Measurements from ENCODE around the gene CIAO2B.
"Not testable (repeated sequence)": the region's sequence is repeated elsewhere in the genome, so short reads cannot be mapped to it uniquely, and the experiment has no call there.

CIAO2B gene

DNA sequence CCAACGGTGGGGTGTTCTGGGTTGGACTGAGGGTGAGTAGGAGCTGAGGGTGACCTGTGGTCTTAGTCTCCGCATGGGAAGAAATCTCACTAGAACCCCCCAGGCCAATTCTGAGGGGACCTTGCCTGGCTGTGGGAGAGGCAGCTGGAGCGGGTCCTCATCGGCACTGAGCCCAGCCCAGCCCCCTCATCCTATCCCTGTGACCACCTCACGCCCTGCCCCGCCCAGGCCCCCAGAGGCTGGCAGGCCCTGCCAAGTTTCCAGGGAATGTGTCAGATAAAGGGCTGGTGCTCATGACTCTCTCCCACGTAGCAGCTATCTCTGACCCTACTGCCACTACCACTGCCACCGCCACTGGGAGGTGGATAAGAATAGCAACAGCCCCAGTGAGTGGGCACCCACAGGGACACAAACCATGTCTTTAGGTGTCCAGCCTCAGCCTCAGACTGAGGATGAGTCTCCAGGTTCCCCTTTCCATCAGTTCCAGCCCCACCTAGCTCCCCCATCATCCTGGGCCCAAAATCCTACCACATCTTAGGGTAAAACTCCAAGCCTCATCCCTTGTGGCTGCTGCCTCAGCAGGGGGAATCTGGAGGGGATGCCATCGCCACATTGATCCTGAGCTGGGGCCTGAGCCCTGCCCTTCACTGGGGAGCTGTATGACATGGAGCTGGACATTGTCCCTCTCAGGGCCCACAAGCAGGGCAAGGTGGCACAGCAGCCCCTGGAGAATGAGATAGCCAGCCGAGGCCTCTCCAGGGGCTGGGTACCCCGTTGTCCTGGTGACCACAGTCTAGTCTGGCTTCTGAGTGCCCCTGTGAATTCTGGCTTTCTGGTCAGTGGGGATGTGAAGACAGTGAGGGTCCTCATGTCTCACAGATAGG, 30.4 kb downstream of the CIAO2B start:
- DNase-seq (ENCODE audit: low spot score) = no peak

DNA sequence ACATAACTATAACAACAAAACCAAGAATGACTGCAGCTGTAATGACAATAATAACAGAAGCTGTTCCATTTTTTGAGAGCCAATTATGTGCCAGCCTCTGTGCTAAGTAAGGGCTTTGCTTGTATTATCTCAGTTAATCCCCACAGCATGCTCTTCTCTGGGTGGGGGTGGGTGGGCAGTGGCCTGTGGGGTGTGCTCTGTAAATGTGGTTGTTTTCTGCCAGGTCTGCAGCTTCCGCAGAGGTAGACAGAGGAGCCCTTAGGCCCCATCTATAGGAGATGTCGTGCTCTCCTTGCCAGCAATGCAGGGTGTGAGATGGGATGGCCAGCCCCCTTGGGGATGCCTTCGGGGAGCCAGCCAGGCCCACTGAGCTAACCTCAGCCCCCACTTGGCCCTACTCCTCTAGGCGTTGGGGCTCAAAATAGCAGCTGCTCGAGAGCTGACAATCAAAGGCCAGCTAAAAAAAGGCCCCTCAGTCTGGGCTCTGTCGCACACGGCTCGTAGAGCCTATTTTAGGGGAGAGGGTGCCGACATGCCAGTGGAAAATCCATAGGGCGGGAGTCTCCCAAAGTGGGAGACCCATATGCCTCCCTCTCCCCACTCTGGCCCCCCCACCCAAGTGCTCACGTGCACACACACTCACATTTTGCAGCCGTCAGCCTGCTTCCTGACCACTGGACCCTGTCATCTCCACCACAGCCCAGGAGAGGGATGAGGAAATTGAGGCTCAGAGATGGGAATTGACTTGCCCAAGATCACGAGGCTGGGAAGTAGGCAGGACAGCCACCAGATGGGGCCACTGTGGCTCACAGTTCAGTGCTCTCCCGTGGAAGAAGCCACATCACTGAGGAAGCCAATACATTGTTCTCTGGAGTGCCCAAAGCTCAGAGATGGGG, 31.3 kb downstream of the CIAO2B start:
- no peak for DNase-seq (ENCODE audit: low spot score)

GRCh38 chr16:66901626-66902025, 32.6 kb downstream of the CIAO2B start:
- no peak for DNase-seq (ENCODE audit: low spot score)

DNA sequence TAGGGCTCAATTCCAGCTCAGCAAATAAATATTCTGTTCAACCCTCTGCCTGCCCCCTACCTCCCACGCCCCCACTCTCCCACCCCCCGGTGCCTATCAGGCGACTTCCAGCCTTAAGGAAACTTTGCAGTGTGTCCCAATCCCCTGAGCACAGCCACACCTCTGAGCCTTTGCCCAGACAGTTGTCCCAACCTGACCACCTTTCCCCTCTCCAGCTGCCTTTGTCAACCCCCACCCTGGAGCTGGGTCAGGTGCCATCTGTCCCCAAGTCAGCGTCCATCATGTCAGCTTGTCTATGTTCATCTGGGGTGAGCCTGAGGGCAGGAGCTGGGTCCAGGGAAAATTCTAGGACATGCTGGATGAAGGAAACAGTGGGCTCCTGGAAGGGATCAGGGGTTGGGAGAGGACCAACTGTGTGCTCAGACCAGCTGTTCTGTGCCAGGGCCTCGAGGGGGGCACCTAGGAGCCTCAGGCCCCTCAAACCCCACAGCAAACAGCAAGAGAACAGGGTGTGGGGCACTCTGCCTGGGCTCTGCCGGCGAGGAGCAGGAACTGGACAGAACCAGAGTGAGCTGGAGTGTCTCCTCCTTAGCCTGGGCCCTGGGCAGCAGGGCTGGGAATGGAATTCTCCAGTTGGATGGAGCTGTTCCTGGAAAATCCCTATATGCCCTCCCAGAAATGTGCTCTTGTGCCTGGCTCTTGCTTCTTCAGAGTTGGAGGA, 33.3 kb downstream of the CIAO2B start:
- DNase-seq (ENCODE audit: low spot score) = no peak

- no peak for DNase-seq (ENCODE audit: low spot score)
These were observed 34.1 kb downstream of the CIAO2B start for GRCh38 chr16:66899945-66900710.

DNA sequence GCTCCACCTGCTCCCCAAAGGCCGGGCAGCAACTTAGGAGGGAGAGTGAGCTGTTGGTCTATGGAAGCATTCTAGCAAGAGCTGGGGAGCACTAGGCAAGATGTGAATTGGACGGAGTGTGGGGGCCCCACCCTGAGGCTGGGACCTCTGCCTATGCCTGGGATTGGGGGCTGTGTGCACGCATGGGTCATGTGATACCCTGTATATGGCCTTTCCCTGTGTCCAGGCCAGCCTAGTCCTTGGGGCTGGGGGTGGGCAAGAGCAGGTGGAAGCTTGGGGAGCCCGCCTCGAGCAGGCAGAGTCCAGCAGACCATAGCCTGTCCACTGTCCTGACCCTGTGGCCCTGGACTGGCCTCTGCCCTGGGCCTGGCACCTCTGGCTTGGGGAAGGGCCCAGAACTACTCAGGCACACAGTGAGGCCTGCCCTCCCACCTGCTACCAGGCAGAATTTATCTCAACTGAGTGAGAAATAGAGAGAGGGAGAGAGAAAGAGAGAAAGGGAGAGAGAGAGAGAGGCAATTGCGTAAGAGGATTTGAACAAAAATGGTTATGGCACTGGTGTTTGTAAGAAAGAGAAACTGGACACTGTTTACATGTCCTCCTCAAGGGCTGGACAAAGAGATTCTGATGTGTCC, 34.8 kb downstream of the CIAO2B start:
- DNase-seq (ENCODE audit: low spot score) = no peak

DNA sequence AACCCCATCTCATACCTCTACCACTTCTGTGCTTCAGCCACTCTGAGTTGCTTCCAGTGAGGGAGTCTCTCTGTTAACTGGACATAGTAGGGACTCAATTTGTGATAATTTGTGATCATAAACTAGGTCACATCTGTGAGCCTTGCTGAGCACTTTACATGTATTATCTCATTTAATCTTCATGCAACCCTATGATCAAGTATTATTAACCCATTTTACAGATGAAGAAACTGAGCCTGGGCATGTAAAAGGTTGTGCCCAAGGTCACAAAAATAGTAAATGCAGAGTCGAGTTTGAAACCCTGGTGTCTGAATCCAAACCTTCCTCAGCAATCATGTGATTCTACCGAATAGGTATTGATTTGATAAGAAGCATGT, 35.3 kb downstream of the CIAO2B start:
- no peak for DNase-seq (ENCODE audit: low spot score)

GRCh38 chr16:66898207-66898606, 36.0 kb downstream of the CIAO2B start:
- no peak for DNase-seq (ENCODE audit: low spot score)

DNA sequence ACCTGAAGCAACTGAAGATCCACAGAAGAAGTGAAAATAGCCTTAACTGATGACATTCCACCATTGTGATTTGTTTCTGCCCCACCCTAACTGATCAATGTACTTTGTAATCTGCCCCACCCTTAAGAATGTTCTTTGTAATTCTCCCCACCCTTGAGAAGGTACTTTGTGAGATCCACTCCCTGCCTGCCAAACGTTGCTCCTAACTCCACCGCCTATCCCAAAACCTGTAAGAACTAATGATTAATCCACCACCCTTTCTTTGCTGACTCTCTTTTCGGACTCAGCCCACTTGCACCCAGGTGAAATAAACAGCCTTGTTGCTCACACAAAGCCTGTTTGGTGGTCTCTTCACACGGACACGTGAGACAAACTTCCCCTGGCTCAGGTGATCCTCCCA, 37.5 kb downstream of the CIAO2B start:
- not testable (repeated sequence) for DNase-seq (ENCODE audit: low spot score)

- no peak for DNase-seq (ENCODE audit: low spot score)
These were observed 38.2 kb downstream of the CIAO2B start for GRCh38 chr16:66895999-66896398.

DNA sequence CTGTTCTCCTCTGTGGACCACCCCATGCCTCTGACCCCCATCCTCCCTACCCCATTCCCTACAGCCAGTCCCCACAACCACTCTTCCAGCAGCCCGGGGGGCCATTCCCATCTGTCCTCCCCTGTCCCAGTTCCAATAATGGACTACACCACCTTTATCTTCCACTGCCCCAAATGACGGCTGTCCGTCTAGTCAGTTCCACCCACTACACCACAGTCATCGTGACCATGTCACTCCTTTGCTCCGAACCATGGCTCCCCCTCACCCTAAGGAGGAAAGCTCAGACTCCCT, 38.6 kb downstream of the CIAO2B start:
- no peak for DNase-seq (ENCODE audit: low spot score)

DNA sequence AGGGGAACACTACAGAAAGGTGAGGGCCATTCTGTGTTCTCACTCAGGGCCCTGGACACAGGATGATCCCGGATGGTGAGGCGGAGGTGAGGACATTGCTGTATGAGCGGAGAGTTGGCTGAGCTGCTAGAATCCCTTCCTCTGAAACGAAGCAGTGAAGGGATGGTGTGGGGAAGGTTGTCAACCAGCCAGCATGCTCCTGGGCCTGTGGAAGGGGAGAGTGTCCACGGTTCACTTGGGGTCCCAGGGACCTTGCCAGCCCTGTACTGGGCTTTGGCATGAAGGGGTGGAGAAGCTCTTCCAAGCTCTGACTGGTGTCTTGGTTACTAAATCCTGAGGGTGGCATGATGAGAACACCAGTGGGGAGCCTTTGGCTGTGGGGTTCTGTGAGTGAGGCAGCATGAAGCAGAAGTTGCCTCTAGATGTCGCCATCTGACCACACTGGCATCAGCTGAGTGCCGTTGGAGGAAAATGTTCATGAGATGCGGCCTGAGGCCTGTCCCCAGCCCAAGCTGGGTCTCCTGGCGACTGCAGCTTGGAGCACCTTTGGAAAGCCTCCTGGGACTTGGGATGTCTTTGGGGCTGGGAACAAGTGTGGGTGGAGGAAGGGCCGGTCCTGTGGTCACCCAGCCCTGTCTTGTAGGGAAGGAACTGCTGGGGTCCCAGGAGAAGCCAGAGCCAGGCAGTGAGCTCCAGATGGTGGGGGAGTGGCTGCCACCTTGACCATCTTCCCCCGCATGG, 39.1 kb downstream of the CIAO2B start:
- DNase-seq (ENCODE audit: low spot score) = peak; percentile 63

DNA sequence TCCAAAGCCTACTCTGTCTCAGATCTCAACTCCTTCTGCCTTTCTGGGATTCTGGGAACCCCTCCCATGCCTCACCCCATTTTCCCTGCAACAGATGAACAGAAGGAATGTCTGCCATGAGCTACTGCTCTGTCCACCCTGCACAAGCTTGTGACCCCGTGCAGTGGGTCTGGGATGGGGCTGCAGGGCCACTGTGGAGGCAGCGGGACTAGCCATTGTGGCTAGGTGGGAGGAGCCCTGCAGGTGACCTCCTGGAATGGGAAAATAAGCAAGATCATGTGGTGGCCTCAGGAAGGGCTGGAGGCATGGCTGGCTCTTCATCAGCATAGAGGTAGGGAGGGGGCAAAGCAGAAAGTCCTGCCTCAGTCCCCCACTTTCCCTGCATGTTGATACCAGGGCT, 40.1 kb downstream of the CIAO2B start:
- no peak for DNase-seq (ENCODE audit: low spot score)

DNA sequence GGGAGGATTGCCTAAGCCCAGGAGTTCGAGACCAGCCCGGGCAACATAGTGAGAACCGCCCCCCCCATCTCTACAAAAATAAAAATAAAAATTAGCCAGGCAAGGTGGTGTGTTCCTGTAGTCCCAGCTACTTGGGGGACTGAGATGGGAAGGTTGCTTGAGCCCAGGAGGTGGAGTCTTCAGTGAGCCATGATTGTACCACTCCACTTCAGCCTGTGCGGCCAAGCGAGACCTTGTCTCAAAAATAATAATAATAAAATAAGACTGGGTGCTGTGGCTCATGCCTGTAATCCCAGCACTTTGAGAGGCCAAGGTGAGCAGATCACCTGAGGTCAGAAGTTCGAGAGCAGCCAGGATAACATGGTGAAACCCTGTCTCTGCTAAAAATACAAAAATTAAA, 42.4 kb downstream of the CIAO2B start:
- DNase-seq (ENCODE audit: low spot score) = no peak

GRCh38 chr16:66891360-66891759, 42.8 kb downstream of the CIAO2B start:
- DNase-seq (ENCODE audit: low spot score) = no peak

DNA sequence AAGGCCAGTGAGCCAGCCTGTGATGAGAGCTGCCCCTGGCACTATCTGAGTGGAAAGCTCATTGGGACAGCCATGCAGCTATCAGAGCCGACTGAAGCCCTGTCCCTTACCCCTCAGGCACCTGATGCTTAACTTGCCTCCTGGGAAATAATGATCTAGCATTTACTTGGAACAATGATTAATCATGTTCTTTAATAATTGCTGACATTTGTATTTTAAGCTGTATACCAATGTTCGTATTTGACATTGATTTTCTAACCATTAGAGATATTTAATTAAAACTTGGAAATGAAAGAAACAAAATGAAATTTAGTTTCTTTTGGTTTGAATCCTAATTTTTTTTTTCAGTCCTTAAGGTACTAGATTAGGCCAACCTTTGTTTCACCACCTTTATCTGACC, 43.4 kb downstream of the CIAO2B start:
- DNase-seq (ENCODE audit: low spot score) = no peak

GRCh38 chr16:66889622-66890021, 44.6 kb downstream of the CIAO2B start:
- DNase-seq (ENCODE audit: low spot score) = no peak

- DNase-seq (ENCODE audit: low spot score) = no peak
These were observed 45.3 kb downstream of the CIAO2B start for GRCh38 chr16:66888647-66889615.

- DNase-seq (ENCODE audit: low spot score) = no peak
These were observed 47.3 kb downstream of the CIAO2B start for GRCh38 chr16:66886914-66887313.

GRCh38 chr16:66886321-66886720, 47.9 kb downstream of the CIAO2B start:
- no peak for DNase-seq (ENCODE audit: low spot score)
